GM12874 (cell line): Measurements from ENCODE around the gene EMILIN2.

Source experiments
- CTCF ChIP-seq: IDR thresholded peaks from 2 replicates; pipeline ENCODE4 v1.5.1; 2011; ENCODE audit warnings: low read depth, mild to moderate bottlenecking, control low read depth, low read length, moderate library complexity; ENCODE audit not compliant: insufficient read depth

Gene EMILIN2

GRCh38 chr18:2846636-2847316 is at the start of gene EMILIN2:
Gene EMILIN2 (plus strand): TSS chr18:2847006. CDS start chr18:2847189, 183 bp downstream.
- TF ChIP-seq CTCF, result no peak

DNA sequence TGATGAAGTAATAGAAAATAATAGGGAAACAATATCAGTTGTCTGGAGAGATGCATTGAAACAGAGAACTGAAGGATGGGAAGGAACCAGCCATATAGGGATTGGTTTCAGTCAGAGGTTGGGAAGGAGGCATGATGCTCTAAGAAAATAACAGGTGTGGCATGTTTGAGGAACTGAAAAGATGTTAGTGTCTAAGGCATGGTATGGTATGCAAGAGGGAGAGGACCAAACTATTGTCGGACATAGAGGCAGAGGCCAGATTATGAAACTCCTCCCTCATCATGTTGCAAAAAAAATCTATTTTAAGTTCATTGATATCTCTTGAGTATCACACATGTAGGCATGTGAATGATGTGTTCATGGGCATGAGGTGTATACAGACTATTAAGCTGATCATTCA is 48.9 kb upstream of the EMILIN2 start:
- TF ChIP-seq CTCF, result no peak

GRCh38 chr18:2799369-2799768 is 47.4 kb upstream of the EMILIN2 start:
- TF ChIP-seq CTCF, result no peak

DNA sequence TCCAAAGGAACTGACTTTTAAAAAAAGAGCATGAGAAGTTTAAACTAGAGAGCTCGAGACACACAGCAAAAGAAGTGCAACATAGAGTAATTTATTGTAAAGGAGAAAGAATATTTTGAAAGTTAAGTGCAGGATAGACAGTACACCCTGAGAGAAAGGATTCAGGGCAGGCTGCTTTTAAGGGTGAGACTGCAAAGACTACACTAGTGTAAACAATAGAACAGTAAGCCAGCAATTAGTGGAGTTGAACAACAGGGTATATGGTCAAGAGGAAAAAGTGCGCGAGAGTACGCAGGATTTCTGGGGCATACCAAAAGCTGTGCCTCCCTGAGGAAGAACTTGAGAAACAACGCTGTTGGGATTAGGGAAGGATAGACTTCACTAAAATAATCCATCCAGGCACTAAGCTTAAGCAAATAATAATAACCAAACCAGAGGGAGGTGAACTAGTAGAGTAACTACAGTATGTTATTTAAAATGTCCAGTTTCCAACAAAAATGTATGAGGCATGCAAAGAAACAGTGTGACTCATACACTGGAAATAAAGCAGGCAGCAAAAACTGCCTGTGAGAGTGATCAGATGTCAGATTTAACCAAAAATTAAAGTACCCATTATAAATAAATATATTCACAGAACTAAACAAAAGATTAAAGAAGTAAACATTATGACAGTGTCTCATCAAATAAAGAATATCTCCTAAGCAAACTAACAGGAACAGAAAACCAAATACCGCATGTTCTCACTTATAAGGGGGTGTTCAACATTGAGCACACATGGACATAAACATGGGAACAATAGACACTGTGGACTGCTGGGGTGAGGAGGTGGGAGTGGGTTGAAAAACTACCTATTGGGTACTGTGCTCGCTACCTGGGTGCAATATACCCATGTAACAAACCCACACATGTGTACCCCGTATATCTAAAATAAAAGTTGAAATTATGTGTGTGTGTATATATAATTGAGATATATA is 40.5 kb upstream of the EMILIN2 start:
- no peak for TF ChIP-seq CTCF

DNA sequence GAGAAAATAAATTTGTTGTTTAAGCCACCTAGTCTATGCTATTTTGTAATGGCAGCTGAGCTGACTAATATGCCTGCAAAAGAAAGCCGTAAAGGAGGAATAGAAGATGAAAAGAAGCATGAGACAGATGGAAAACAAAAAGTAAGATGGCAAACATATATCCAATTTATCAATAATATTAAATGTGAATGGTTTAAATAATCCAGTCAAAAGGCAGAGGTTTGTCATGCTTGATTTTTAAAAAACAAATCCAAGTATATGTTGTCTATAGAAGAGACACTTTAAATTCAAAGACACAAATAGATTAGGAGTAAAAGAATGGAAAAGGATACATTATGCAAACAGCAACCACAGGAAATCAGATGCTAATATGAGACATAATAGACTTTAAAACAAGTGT is 35.4 kb upstream of the EMILIN2 start:
- TF ChIP-seq CTCF, result no peak

GRCh38 chr18:2814928-2815327 is 31.9 kb upstream of the EMILIN2 start:
- no peak for TF ChIP-seq CTCF

- TF ChIP-seq CTCF, result no peak
These were observed 28.5 kb upstream of the EMILIN2 start for GRCh38 chr18:2818281-2818680.
